ENCODE measurements around the gene PNCK. TPM values are rescaled to one million over a fixed set of nuclear protein-coding genes. Genes with fewer than 3 reads are reported as not detected.

Gene PNCK
- not detected in 2 replicates for total RNA-seq

DNA sequence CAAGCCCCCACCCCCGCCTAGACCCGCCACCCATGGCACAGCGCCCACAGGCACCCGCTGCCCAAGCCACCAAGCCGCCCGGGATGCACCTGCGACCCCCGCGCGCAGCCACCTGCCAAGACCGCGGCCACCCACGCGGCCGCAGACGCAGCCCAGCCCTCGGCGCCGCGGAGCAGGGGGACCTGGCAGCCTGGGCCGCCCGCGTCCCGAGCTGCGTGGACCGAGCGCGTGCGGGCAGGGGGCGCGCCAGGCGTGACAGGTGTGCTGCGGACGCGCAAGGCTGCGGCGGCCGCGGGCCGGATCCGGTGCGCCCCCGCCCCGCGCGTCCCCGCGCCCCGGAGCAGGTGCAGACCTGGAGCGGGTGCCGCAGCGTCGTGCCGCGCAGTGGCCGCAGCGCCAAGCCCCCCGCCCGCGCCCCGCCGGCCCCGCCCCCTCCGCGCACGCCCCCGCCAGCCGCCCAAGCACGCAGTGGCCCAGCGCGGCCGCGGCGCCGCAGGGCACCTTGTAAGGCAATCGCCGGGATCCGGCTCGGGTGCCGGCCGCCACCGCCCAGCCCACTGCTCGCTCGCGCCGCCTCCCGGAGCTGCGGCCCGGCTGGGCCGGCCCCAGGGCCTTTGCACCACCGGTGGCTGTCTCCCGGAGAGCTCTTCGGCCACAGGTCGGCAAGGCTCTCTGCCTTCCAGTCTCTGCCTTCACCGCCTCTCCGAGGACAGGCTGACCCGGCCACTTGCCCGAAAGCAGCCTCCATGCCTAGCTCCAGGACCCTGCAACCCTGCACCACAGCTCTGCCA is at the start of gene PNCK:
Gene PNCK, minus strand, starts transcription at position 386 of the 791 bp plus-strand sequence. CDS start 737 bp downstream, outside the sequence.
- peaks cover 15% of the 10 kb centered on the region for H3K27me3 Mint-ChIP-seq
- H3K9me3 Mint-ChIP-seq = no peaks in the 10 kb centered on the region
- CTCF ChIA-PET = no interaction called here
- POLR2A ChIA-PET = no interaction called here
- no peak within 1 kb of the TSS for H3K4me3 Mint-ChIP-seq
- intact Hi-C loops (cut with micrococcal nuclease) = no loop called here
- H3K36me3 Mint-ChIP-seq (ENCODE audit: low read depth) = no peaks in the 10 kb centered on the region
- H3K4me1 Mint-ChIP-seq = peaks cover 2% of the 10 kb centered on the region
- TF ChIP-seq, protein P1, sequence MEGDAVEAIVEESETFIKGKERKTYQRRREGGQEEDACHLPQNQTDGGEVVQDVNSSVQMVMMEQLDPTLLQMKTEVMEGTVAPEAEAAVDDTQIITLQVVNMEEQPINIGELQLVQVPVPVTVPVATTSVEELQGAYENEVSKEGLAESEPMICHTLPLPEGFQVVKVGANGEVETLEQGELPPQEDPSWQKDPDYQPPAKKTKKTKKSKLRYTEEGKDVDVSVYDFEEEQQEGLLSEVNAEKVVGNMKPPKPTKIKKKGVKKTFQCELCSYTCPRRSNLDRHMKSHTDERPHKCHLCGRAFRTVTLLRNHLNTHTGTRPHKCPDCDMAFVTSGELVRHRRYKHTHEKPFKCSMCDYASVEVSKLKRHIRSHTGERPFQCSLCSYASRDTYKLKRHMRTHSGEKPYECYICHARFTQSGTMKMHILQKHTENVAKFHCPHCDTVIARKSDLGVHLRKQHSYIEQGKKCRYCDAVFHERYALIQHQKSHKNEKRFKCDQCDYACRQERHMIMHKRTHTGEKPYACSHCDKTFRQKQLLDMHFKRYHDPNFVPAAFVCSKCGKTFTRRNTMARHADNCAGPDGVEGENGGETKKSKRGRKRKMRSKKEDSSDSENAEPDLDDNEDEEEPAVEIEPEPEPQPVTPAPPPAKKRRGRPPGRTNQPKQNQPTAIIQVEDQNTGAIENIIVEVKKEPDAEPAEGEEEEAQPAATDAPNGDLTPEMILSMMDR (IDR thresholded peaks at IDR 0.05) = no peak
- DNase-seq (no peak), ATAC-seq (ENCODE audit: low read depth) (no peak)
- H3K27ac Mint-ChIP-seq = no peak within 1 kb of the TSS

DNA sequence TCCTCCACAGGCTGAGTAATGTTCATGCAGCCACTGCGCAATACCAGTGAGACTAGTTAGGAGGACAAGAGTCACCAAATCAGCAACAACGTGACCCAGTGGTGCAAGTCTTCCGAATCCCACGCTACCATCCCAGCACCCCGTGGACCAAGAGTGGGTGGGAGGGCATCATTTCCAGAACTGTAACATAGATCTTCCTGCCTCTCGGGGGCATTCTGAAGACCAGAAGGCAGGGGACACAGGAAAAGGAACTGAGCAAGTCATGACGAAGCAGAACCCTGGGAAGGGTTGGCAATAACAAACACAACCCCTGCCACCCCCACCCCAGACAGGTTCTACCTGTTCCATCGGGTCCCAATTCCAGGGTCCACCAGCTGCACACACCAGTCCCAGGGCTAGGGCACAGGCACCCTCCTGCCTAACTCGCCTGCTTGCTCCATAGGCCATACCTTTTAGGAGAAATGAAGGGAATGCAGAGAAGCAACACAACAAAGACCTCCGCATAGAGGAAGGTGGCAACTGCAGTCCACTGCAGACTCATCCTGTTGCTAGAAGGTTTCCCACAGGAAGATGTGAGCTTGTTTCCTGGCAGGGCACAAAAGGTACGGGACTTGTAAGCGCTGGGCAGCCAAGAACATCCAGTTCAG is 49.2 kb upstream of the PNCK start:
- DNase-seq (no peak), ATAC-seq (ENCODE audit: low read depth) (no peak)
- TF ChIP-seq, protein P1 (IDR thresholded peaks at IDR 0.05) = no peak
- peaks cover 41% of the 10 kb centered on the region for H3K4me1 Mint-ChIP-seq
- H3K36me3 Mint-ChIP-seq (ENCODE audit: low read depth) = peaks cover 29% of the 10 kb centered on the region
- no peaks in the 10 kb centered on the region for H3K9me3 Mint-ChIP-seq
- peak overlapping the region; percentile 85 for H3K4me3 Mint-ChIP-seq
- H3K27ac Mint-ChIP-seq = peak overlapping the region; percentile 86
- no peaks in the 10 kb centered on the region for H3K27me3 Mint-ChIP-seq
- POLR2A ChIA-PET = no interaction called here
- intact Hi-C loops (cut with micrococcal nuclease) = loop anchor here (5.0 to 10.0 kb wide), 2 partner anchors 36 to 652 kb away; partner anchors contain the start of genes EMD, FLNA and SLC6A8
- CTCF ChIA-PET = no interaction called here

DNA sequence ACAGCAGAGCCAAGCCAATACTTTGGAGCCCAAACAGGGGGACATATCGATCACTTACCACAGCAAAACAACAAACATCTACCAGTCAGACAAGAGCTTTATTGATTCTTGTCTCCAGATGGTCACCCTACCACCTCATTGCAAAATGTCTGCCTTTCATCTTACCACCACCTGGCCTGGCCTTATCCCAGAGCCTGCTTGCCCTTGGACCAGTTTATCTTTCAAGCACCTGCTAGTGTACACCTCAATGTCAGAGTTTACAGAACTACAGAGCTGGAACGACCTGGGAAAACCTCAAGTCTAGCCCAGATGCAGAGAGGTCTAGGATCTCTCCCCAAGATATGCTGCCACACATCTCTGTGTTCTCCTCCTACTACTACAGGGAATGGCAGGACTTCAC is 46.1 kb upstream of the PNCK start:
- ChIA-PET CTCF (no interaction called here), POLR2A (no interaction called here)
- Mint-ChIP-seq H3K27ac (no peak overlapping the region), H3K4me1 (peaks cover 19% of the 10 kb centered on the region), H3K9me3 (no peaks in the 10 kb centered on the region), H3K27me3 (no peaks in the 10 kb centered on the region), H3K4me3 (no peak overlapping the region), H3K36me3 (ENCODE audit: low read depth) (peaks cover 50% of the 10 kb centered on the region)
- TF ChIP-seq, protein P1 (IDR thresholded peaks at IDR 0.05) = no peak
- no peak for DNase-seq
- intact Hi-C loops (cut with micrococcal nuclease) = loop anchor here (5.0 to 10.0 kb wide), 2 partner anchors 32 to 655 kb away; partner anchors contain the start of genes EMD, FLNA and SLC6A8
- no peak for ATAC-seq (ENCODE audit: low read depth)

DNA sequence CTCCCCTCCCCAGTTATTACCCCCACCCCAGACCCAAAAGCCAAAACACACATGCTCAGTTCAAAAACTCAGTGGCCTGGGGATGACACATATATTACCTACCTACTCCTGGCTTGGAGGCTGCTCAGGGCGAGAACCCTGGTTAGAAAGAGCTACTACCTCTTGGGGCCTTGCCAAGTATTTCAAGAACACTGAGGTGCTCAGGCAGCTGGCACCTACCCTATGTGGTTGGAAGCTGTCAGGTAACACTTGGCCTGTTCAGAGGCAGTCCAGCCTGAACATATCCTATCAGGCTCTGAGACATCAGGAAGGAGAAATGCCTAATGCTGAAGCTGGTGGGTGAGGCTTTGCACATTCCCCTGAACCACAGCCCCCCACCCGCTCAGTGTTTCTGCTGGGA is 45.6 kb upstream of the PNCK start:
- ChIA-PET POLR2A (no interaction called here), CTCF (no interaction called here)
- ATAC-seq (ENCODE audit: low read depth) (no peak), DNase-seq (no peak)
- Mint-ChIP-seq H3K27ac (no peak overlapping the region), H3K9me3 (no peaks in the 10 kb centered on the region), H3K4me3 (no peak overlapping the region), H3K27me3 (no peaks in the 10 kb centered on the region), H3K4me1 (peaks cover 18% of the 10 kb centered on the region), H3K36me3 (ENCODE audit: low read depth) (peaks cover 52% of the 10 kb centered on the region)
- TF ChIP-seq, protein P1 (IDR thresholded peaks at IDR 0.05) = no peak
- intact Hi-C loops (cut with micrococcal nuclease) = no loop called here

DNA sequence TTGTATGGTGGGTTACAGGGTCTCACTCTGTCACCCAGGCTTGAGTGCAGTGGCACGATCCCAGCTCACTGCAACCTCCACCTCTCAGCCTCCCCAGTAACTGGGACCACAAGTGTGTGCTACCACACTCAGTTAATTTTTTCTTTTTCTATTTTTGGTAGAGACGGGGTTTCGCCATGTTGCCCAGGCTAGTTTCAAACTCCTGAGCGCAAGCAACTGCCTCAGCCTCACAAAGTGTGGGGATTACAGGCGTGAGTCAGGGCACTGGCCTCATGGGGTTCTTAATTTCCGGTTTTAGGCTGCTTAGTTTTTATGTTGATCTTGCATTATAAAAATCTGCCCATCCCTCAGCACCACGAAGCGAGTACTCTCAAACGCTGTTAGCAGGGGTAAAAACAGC is 43.8 kb upstream of the PNCK start:
- ATAC-seq (ENCODE audit: low read depth) (no peak), DNase-seq (no peak)
- POLR2A ChIA-PET = interaction anchor here (0.7 kb wide), 1 partner anchor 220 kb away, joined by 7 read pairs; no protein-coding TSS in a partner anchor
- Mint-ChIP-seq H3K36me3 (ENCODE audit: low read depth) (peaks cover 62% of the 10 kb centered on the region), H3K4me1 (peaks cover 8% of the 10 kb centered on the region), H3K4me3 (no peak overlapping the region), H3K27me3 (no peaks in the 10 kb centered on the region), H3K9me3 (no peaks in the 10 kb centered on the region), H3K27ac (no peak overlapping the region)
- intact Hi-C loops (cut with micrococcal nuclease) = no loop called here
- TF ChIP-seq, protein P1 (IDR thresholded peaks at IDR 0.05) = no peak
- CTCF ChIA-PET = no interaction called here

All from activated B cell treated with CpG ODN at 0.5 μM for 24 hours (primary cell).